H1 (cell line): Measurements from ENCODE around the gene FOXA2. TPM values are rescaled to one million over a fixed set of nuclear protein-coding genes. Genes with fewer than 3 reads are reported as not detected.
A peak's percentile ranks its signal among the peaks of the same experiment; 100 is the strongest.

Experiments
- CTCF ChIA-PET: fragments of 300-600 bp; sonication (Branson Sonifier 250); formaldehyde crosslinking; loops from one replicate; lab custom pipeline; 2021; ENCODE audit not compliant: partially characterized antibody; lab: Charles Lee
- POLR2A ChIA-PET: fragments of 300-600 bp; sonication (Branson Sonifier 250); formaldehyde crosslinking; loops from one replicate; lab custom pipeline; 2021; ENCODE audit warnings: inconsistent platforms; ENCODE audit not compliant: partially characterized antibody; lab: Charles Lee
- DNase-seq, 2 experiments: peaks; one replicate each; pipeline versions ENCODE4 v3.0.0 to v3.0.0-alpha.2; 2010 to 2022; ENCODE audit warnings: low spot score in 2 of 2, low read depth in 1 of 2, mixed read lengths in 1 of 2
- FAIRE-seq: peaks from 2 replicates; lab custom pipeline; 2011; peaks lifted over from hg19 to GRCh38; lab: Jason Lieb, UNC
- H2AFZ ChIP-seq: 2 replicates; pipeline ENCODE4 v1.8.1; 2012; ENCODE audit warnings: low read length, inconsistent platforms
- H2AK5ac ChIP-seq: 2 replicates; pipeline ENCODE4 v1.6.1; 2013; ENCODE audit warnings: low read depth, low read length
- H2BK120ac ChIP-seq: replicated peaks from 2 replicates; pipeline ENCODE3; 2013; ENCODE audit warnings: low read depth, low read length, inconsistent platforms
- H2BK12ac ChIP-seq: 2 replicates; pipeline ENCODE4 v1.6.1; 2013; ENCODE audit warnings: low read depth, low read length
- H2BK15ac ChIP-seq: 2 replicates; pipeline ENCODE4 v1.6.1; 2013; ENCODE audit warnings: low read length
- H2BK20ac ChIP-seq: 2 replicates; pipeline ENCODE4 v1.6.1; 2013; ENCODE audit warnings: low read length
- H2BK5ac ChIP-seq: 2 replicates; pipeline ENCODE4 v1.6.1; 2013; ENCODE audit warnings: low read depth, low read length
- H3K14ac ChIP-seq: 2 replicates; pipeline ENCODE4 v1.6.1; 2013; ENCODE audit warnings: inconsistent platforms; ENCODE audit not compliant: insufficient read length
- H3K18ac ChIP-seq: 2 replicates; pipeline ENCODE4 v1.6.1; 2013; ENCODE audit warnings: low read length; ENCODE audit errors: extremely low read depth
- H3K23ac ChIP-seq: 2 replicates; pipeline ENCODE4 v1.6.1; 2013; ENCODE audit warnings: inconsistent platforms; ENCODE audit not compliant: insufficient read length
- H3K23me2 ChIP-seq: 2 replicates; pipeline ENCODE4 v1.6.1; 2013; ENCODE audit warnings: low read depth, low read length
- H3K27ac ChIP-seq: 2 replicates; pipeline ENCODE4 v1.6.1; 2011; ENCODE audit warnings: low read depth, low read length, inconsistent platforms
- H3K27me3 ChIP-seq, 4 experiments: replicated peaks in 1 of 4; 1 replicate in 1 of 4; 2 replicates in 3 of 4; pipeline versions ENCODE4 v1.6.1 to v1.8.1; 2011 to 2013; ENCODE audit warnings: low read length in 3 of 4, mild to moderate bottlenecking in 3 of 4, inconsistent platforms in 2 of 4, mixed read lengths in 2 of 4, moderate library complexity in 1 of 4; ENCODE audit not compliant: control insufficient read depth in 3 of 4, insufficient read depth in 3 of 4; ENCODE audit errors: extremely low read depth in 1 of 4
- H3K36me3 ChIP-seq, 4 experiments: 2 replicates each; pipeline versions ENCODE4 v1.6.1 to v1.8.1; 2011 to 2013; ENCODE audit warnings: mild to moderate bottlenecking in 4 of 4, low read length in 3 of 4, moderate library complexity in 2 of 4, control low read depth in 1 of 4, inconsistent platforms in 1 of 4; ENCODE audit not compliant: insufficient read depth in 4 of 4, control insufficient read depth in 2 of 4
- H3K4ac ChIP-seq: replicated peaks from 2 replicates; pipeline ENCODE3; 2013; ENCODE audit warnings: low read length, low read depth, mixed read lengths, inconsistent platforms; ENCODE audit not compliant: insufficient read length
- H3K4me1 ChIP-seq, 4 experiments: replicated peaks in 1 of 4; 1 replicate in 1 of 4; 2 replicates in 3 of 4; pipeline versions ENCODE4 v1.6.1 to v1.8.1; 2011 to 2013; ENCODE audit warnings: low read length in 3 of 4, inconsistent platforms in 2 of 4, mixed read lengths in 1 of 4; ENCODE audit not compliant: insufficient read depth in 4 of 4, control insufficient read depth in 3 of 4
- H3K4me2 ChIP-seq, 2 experiments: 2 replicates each; pipeline versions ENCODE4 v1.6.1 to v1.8.1; 2011 to 2013; ENCODE audit warnings: low read depth in 2 of 2, low read length in 2 of 2, control low read depth in 1 of 2, inconsistent platforms in 1 of 2, mild to moderate bottlenecking in 1 of 2; ENCODE audit not compliant: insufficient read depth in 1 of 2
- H3K4me3 ChIP-seq, 4 experiments: fragments of 200-600, 300-600 bp in 1 of 4; sonication (generic), shearing (Covaris generic), sonication (Bioruptor Twin) in 1 of 4; 2 replicates each; pipeline versions ENCODE4 v1.5.1 to v1.8.1; 2011 to 2016; ENCODE audit warnings: low read length in 4 of 4, low read depth in 3 of 4, control low read depth in 2 of 4, inconsistent platforms in 2 of 4, mild to moderate bottlenecking in 2 of 4, mixed read lengths in 1 of 4, moderate library complexity in 1 of 4; ENCODE audit not compliant: insufficient read depth in 2 of 4; ENCODE audit errors: extremely low read depth in 1 of 4
- H3K56ac ChIP-seq: replicated peaks from 2 replicates; pipeline ENCODE3; 2013; ENCODE audit warnings: low read depth, mild to moderate bottlenecking, mixed read lengths, low read length, inconsistent platforms; ENCODE audit not compliant: insufficient read length
- H3K79me1 ChIP-seq: 2 replicates; pipeline ENCODE4 v1.6.1; 2013; ENCODE audit warnings: low read depth, low read length, control low read depth
- H3K79me2 ChIP-seq, 2 experiments: 2 replicates each; pipeline versions ENCODE4 v1.6.1 to v1.8.1; 2012 to 2013; ENCODE audit warnings: low read length in 2 of 2, mild to moderate bottlenecking in 2 of 2, inconsistent platforms in 1 of 2; ENCODE audit not compliant: insufficient read depth in 2 of 2, control insufficient read depth in 1 of 2
- H3K9ac ChIP-seq, 4 experiments: replicated peaks in 1 of 4; 1 replicate in 1 of 4; 2 replicates in 3 of 4; pipeline versions ENCODE4 v1.6.1 to v1.8.1; 2011 to 2013; ENCODE audit warnings: low read depth in 3 of 4, low read length in 3 of 4, control low read depth in 2 of 4, mild to moderate bottlenecking in 2 of 4, moderate library complexity in 2 of 4, inconsistent platforms in 1 of 4; ENCODE audit errors: extremely low read depth in 1 of 4
- H3K9me3 ChIP-seq, 2 experiments: 2 replicates each; pipeline versions ENCODE4 v1.6.1 to v1.8.1; 2012 to 2013; ENCODE audit warnings: mild to moderate bottlenecking in 2 of 2, moderate library complexity in 2 of 2, control low read depth in 1 of 2, inconsistent platforms in 1 of 2, low read depth in 1 of 2, low read length in 1 of 2, mixed read lengths in 1 of 2; ENCODE audit not compliant: insufficient read depth in 2 of 2
- H4K20me1 ChIP-seq, 2 experiments: replicated peaks in 1 of 2; 2 replicates each; pipeline versions ENCODE3 to v1.8.1; 2011 to 2013; ENCODE audit warnings: inconsistent platforms in 2 of 2, low read length in 2 of 2, mild to moderate bottlenecking in 1 of 2; ENCODE audit not compliant: insufficient read depth in 2 of 2, control insufficient read depth in 1 of 2
- H4K5ac ChIP-seq: 2 replicates; pipeline ENCODE4 v1.6.1; 2013; ENCODE audit warnings: low read length, low read depth, mixed read lengths, inconsistent platforms; ENCODE audit not compliant: insufficient read length
- H4K8ac ChIP-seq: 2 replicates; pipeline ENCODE4 v1.8.0; 2013; ENCODE audit warnings: mild to moderate bottlenecking, moderate library complexity, low read length, inconsistent platforms; ENCODE audit not compliant: insufficient read depth; ENCODE audit errors: extremely low read depth
- H4K91ac ChIP-seq: replicated peaks from 2 replicates; pipeline ENCODE3; 2013; ENCODE audit warnings: low read length, mixed read lengths, inconsistent platforms; ENCODE audit not compliant: insufficient read length
- CEBPB ChIP-seq: IDR thresholded peaks from 2 replicates; pipeline ENCODE4 v1.6.1; 2012; ENCODE audit warnings: low read depth, low read length
- CREB1 ChIP-seq: IDR thresholded peaks from 2 replicates; pipeline ENCODE4 v1.6.1; 2012; ENCODE audit warnings: inconsistent platforms
- HDAC2 ChIP-seq, 2 experiments: fragments of 300-600 bp in 1 of 2; sonication (generic) in 1 of 2; IDR thresholded peaks; 2 replicates each; pipeline ENCODE4 v1.6.1; 2011 to 2012; ENCODE audit warnings: low read depth in 2 of 2, low read length in 2 of 2, mild to moderate bottlenecking in 2 of 2, moderate library complexity in 2 of 2, borderline replicate concordance in 1 of 2, inconsistent platforms in 1 of 2
- HDAC6 ChIP-seq: IDR thresholded peaks from one replicate; pipeline ENCODE4 v1.7.1; 2012; ENCODE audit warnings: low read depth, mild to moderate bottlenecking, inconsistent platforms, low read length, moderate library complexity
- KDM4A ChIP-seq: IDR thresholded peaks from one replicate; pipeline ENCODE4 v1.7.1; 2012; ENCODE audit warnings: low read depth, mild to moderate bottlenecking, moderate library complexity, low read length, inconsistent platforms; ENCODE audit not compliant: severe bottlenecking
- KDM5A ChIP-seq: fragments of 200-600 bp; IDR thresholded peaks from 2 replicates; pipeline ENCODE4 v1.7.1; 2012; ENCODE audit warnings: mild to moderate bottlenecking, low read length, inconsistent platforms, mixed read lengths
- NRF1 ChIP-seq: IDR thresholded peaks from 2 replicates; pipeline ENCODE4 v1.6.1; 2011; ENCODE audit warnings: mild to moderate bottlenecking, low read depth, low read length, improper control_type of control experiment
- POLR2A ChIP-seq, 2 experiments: IDR thresholded peaks; 1 replicate in 1 of 2; 2 replicates in 1 of 2; pipeline ENCODE4 v1.6.1; 2011; ENCODE audit warnings: low read depth in 2 of 2, low read length in 2 of 2, mild to moderate bottlenecking in 2 of 2; ENCODE audit errors: control extremely low read depth in 1 of 2
- RNF2 ChIP-seq: fragments of 200-900, 300-1000 bp; sonication (generic); IDR thresholded peaks from 2 replicates; pipeline ENCODE4 v1.7.1; 2016; ENCODE audit warnings: borderline replicate concordance, low read depth, mild to moderate bottlenecking, antibody characterized with exemption, low read length; ENCODE audit not compliant: poor library complexity, severe bottlenecking; ENCODE audit errors: missing control alignments
- SIX5 ChIP-seq: IDR thresholded peaks from 2 replicates; pipeline ENCODE4 v1.6.1; 2011; ENCODE audit warnings: mild to moderate bottlenecking, low read depth, low read length
- TAF1 ChIP-seq: IDR thresholded peaks from 2 replicates; pipeline ENCODE4 v1.6.1; 2011; ENCODE audit warnings: mild to moderate bottlenecking, low read depth, low read length
- TBP ChIP-seq: IDR thresholded peaks from 2 replicates; pipeline ENCODE4 v1.6.1; 2011; ENCODE audit warnings: low read depth, low read length, improper control_type of control experiment
- TEAD4 ChIP-seq: IDR thresholded peaks from 2 replicates; pipeline ENCODE4 v1.6.1; 2012; ENCODE audit warnings: low read depth, low read length, inconsistent platforms, mixed read lengths
- WGBS, 2 experiments: shearing (Covaris generic) in 1 of 2; methylation state at CpG; one replicate each; pipeline versions ENCODE4 v1.1.6 to v1.1.7; 2013 to 2015; ENCODE audit warnings: low lambda C conversion rate in 2 of 2, mixed read lengths in 2 of 2, inconsistent platforms in 1 of 2, low coverage in 1 of 2, missing lambda C conversion rate in 1 of 2; ENCODE audit not compliant: insufficient replicate concordance in 2 of 2, insufficient coverage in 1 of 2, insufficient read length in 1 of 2; ENCODE audit errors: extremely low coverage in 1 of 2, missing lambda C conversion rate in 1 of 2; 5-methylcytosine and 5-hydroxymethylcytosine counted together
- polyA plus RNA-seq, 7 experiments: library from polyadenylated mRNA; depleted of rRNA in 3 of 7; stranded (reverse) in 5 of 7; unstranded in 2 of 7; fragments of >200 nt in 5 of 7; fragments of 200-250 nt in 2 of 7; gene quantifications; 1 replicate in 5 of 7; 2 replicates in 1 of 7; 4 replicates in 1 of 7; pipeline versions ENCODE4 v1.2.1 to v1.2.3, GENCODE V29; 2011 to 2013; ENCODE audit warnings: missing spikeins in 2 of 7, mixed read lengths in 2 of 7
- total RNA-seq: library from RNA; stranded (reverse); fragmentation: NEBNext Ultra II Directional; extraction: Animal tissue kit (Norgen Biotek cat#: 25700); gene quantifications from 2 replicates; pipeline ENCODE4 v1.2.1, GENCODE V29; 2021

The FOXA2 gene
- total and polyA plus RNA-seq, 2 of the 8 experiments (the other 6 are each of a cell fraction or from before 2014, with no cell fraction given), result not detected

GRCh38 chr20:22577515-22578220 is 6.7 kb downstream of the FOXA2 start:
- CTCF ChIA-PET, result interaction anchor here (0.7 to 8.4 kb wide), 9 partner anchors 8 to 875 kb away, joined by 3 to 69 read pairs (median 4); partner anchors contain the start of gene FOXA2
- no peaks in the 10 kb centered on the region for H3K79me1 ChIP-seq
- no peak overlapping the region for H2BK15ac ChIP-seq
- peaks cover 14 to 34% (median 20%) of the 10 kb centered on the region in 4 experiments for H3K4me1 ChIP-seq
- H4K91ac ChIP-seq, result no peak overlapping the region
- H3K18ac ChIP-seq, result no peak overlapping the region
- H3K4ac ChIP-seq, result no peak overlapping the region
- no peak overlapping the region for H2AK5ac ChIP-seq
- DNase-seq, result peak in 1 of 2 experiments; percentile 66
- H3K23me2 ChIP-seq, result no peaks in the 10 kb centered on the region
- H3K4me3 ChIP-seq, result peak overlapping the region in 1 of 4 experiments; percentile 41; a peak in 2 of 8 replicates
- H3K27me3 ChIP-seq, result peaks cover 93 to 99% (median 98%) of the 10 kb centered on the region in 4 experiments
- H4K20me1 ChIP-seq, result peaks cover 19 to 32% of the 10 kb centered on the region in 2 experiments
- H2BK120ac ChIP-seq, result no peak overlapping the region
- H2BK12ac ChIP-seq, result peak overlapping the region; percentile 53; the same call in 1 of the 2 replicates
- no peaks in the 10 kb centered on the region for H3K79me2 ChIP-seq
- H3K4me2 ChIP-seq, result peak overlapping the region; percentile 43 to 47
- no peak overlapping the region for H3K9ac ChIP-seq
- H3K27ac ChIP-seq, result no peak overlapping the region
- H3K36me3 ChIP-seq, result peaks cover 0 to 11% (median 0%) of the 10 kb centered on the region in 4 experiments; a peak in 1 of 8 replicates
- POLR2A ChIA-PET, result interaction anchor here (1.0 kb wide), 1 partner anchor 17 kb away, joined by 3 read pairs; no protein-coding TSS in a partner anchor
- no peak overlapping the region for H3K14ac ChIP-seq
- 0 out of 2 replicates have a peak overlapping the region, but pooled peaks have one; percentile 32 for H2BK20ac ChIP-seq
- no peak overlapping the region for H2BK5ac ChIP-seq
- 5% methylated on average over 44 of the region's 44 CpGs; no CpG with 5 or more reads in 1 of the 2 experiments for WGBS, 2 experiments
- FAIRE-seq, result no peak
- H4K8ac ChIP-seq, result no peak overlapping the region
- H2AFZ ChIP-seq, result no peak overlapping the region
- H3K56ac ChIP-seq, result no peak overlapping the region
- H4K5ac ChIP-seq, result no peak overlapping the region
- H3K9me3 ChIP-seq, result no peaks in the 10 kb centered on the region
- H3K23ac ChIP-seq, result no peak overlapping the region
- TF ChIP-seq HDAC6 (no peak), SIX5 (no peak), TAF1 (no peak), KDM4A (no peak), HDAC2 (IDR thresholded peaks at IDR 0.05; ENCODE audit: borderline replicate concordance in 1 of 2, low read depth in 2 of 2, low read length in 2 of 2) (no peak), TBP (no peak), NRF1 (no peak), RNF2 (peak; percentile 63), CREB1 (0 out of 2 replicates have a peak, but pooled peaks have one; percentile 52), POLR2A (IDR thresholded peaks at IDR 0.05; ENCODE audit: control extremely low read depth in 1 of 2, low read depth in 2 of 2, low read length in 2 of 2) (no peak), CEBPB (no peak), TEAD4 (no peak), KDM5A (no peak)
